HepG2 (cell line): ENCODE measurements around the gene FER1L5. TPM values are rescaled to one million over a fixed set of nuclear protein-coding genes. Genes with fewer than 3 reads are reported as not detected.
A peak's percentile ranks its signal among the peaks of the same experiment; 100 is the strongest.

Experiments
- ARID4A ChIP-seq: sonication (generic); formaldehyde crosslinking; IDR thresholded peaks from 2 replicates; pipeline ENCODE4 v1.5.0; 2020; ENCODE audit warnings: mild to moderate bottlenecking, missing genetic modification reagents, borderline replicate concordance
- ATF3 ChIP-seq: sonication (generic); formaldehyde crosslinking; IDR thresholded peaks from 2 replicates; pipeline ENCODE4 v1.4.0; 2020; ENCODE audit warnings: missing genetic modification reagents
- ATF4 ChIP-seq, 2 experiments: fragments of 450-650 bp in 1 of 2; sonication (generic) in 1 of 2; formaldehyde crosslinking; IDR thresholded peaks; 2 replicates each; pipeline versions ENCODE4 v1.5.0 to v1.8.0; 2020 to 2022; ENCODE audit warnings: mild to moderate bottlenecking in 1 of 2, missing genetic modification reagents in 1 of 2
- CEBPB ChIP-seq: IDR thresholded peaks from 2 replicates; pipeline ENCODE4 v1.6.1; 2011; ENCODE audit warnings: low read depth, low read length, improper control_type of control experiment, borderline replicate concordance
- FOSL2 ChIP-seq: sonication (generic); formaldehyde crosslinking; IDR thresholded peaks from 2 replicates; pipeline ENCODE4 v1.4.0; 2020; ENCODE audit warnings: missing genetic modification reagents
- GATA4 ChIP-seq: sonication (generic); IDR thresholded peaks from 2 replicates; pipeline ENCODE4 v1.6.1; 2016; ENCODE audit warnings: antibody characterized with exemption, low read depth, borderline replicate concordance
- HNRNPL ChIP-seq: fragments of 200-400 bp; formaldehyde crosslinking; IDR thresholded peaks from 2 replicates; pipeline ENCODE4 v1.6.1; 2017; ENCODE audit warnings: mild to moderate bottlenecking, low read depth, low read length
- JDP2 ChIP-seq: sonication (generic); formaldehyde crosslinking; IDR thresholded peaks from 2 replicates; pipeline ENCODE4 v1.8.1; 2022; ENCODE audit warnings: missing genetic modification reagents, borderline replicate concordance
- KDM1A ChIP-seq: IDR thresholded peaks from 2 replicates; pipeline ENCODE4 v1.6.1; 2016; ENCODE audit warnings: missing compliant biosample characterization
- RNF219 ChIP-seq: sonication (generic); formaldehyde crosslinking; IDR thresholded peaks from 2 replicates; pipeline ENCODE4 v1.5.0; 2020; ENCODE audit warnings: mild to moderate bottlenecking, missing genetic modification reagents
- SIX1 ChIP-seq: sonication (generic); formaldehyde crosslinking; IDR thresholded peaks from 2 replicates; pipeline ENCODE4 v1.4.0; 2020; ENCODE audit warnings: missing genetic modification reagents, borderline replicate concordance
- SMAD9 ChIP-seq: sonication (generic); formaldehyde crosslinking; IDR thresholded peaks from 2 replicates; pipeline ENCODE4 v1.5.1; 2020; ENCODE audit warnings: mild to moderate bottlenecking, missing genetic modification reagents
- SP140L ChIP-seq: sonication (generic); formaldehyde crosslinking; IDR thresholded peaks from 2 replicates; pipeline ENCODE4 v1.4.0; 2020; ENCODE audit warnings: missing genetic modification reagents, borderline replicate concordance
- ZBTB43 ChIP-seq: sonication (generic); formaldehyde crosslinking; conservative IDR thresholded peaks from 2 replicates; pipeline ENCODE4 v1.4.0; 2020; ENCODE audit warnings: missing genetic modification reagents
- ZNF605 ChIP-seq: sonication (generic); formaldehyde crosslinking; IDR thresholded peaks from 2 replicates; pipeline ENCODE4 v1.8.0; 2022; ENCODE audit warnings: mild to moderate bottlenecking, missing genetic modification reagents
- ZNF782 ChIP-seq: sonication (generic); formaldehyde crosslinking; IDR thresholded peaks from 2 replicates; pipeline ENCODE4 v1.4.0; 2020; ENCODE audit warnings: missing genetic modification reagents, mild to moderate bottlenecking, borderline replicate concordance
- polyA plus RNA-seq, 8 experiments: library from polyadenylated mRNA; depleted of rRNA in 3 of 8; stranded (reverse) in 7 of 8; unstranded in 1 of 8; fragments of >200 nt; fragmentation: Illumina TruSeq in 4 of 8; extraction: Trizol in 4 of 8; gene quantifications; 2 replicates each; pipeline versions ENCODE4 v1.2.1 to v1.2.3, GENCODE V29; 2011 to 2016; ENCODE audit warnings: low read depth in 4 of 8, missing spikeins in 1 of 8, mixed read lengths in 1 of 8; ENCODE audit not compliant: insufficient read depth in 1 of 8
- total RNA-seq, 5 experiments: library from RNA; depleted of rRNA; stranded (reverse); fragments of >200 nt; fragmentation: Illumina TruSeq; extraction: Trizol; gene quantifications; 2 replicates each; pipeline ENCODE4 v1.2.3, GENCODE V29; 2016; ENCODE audit warnings: low read depth in 1 of 5

Gene FER1L5
- total and polyA plus RNA-seq, 2 of the 13 experiments (the other 11 are each of a cell fraction or from before 2014, with no cell fraction given) = 0.02 to 0.08 TPM

GRCh38 chr2:96631804-96632435 is 10.6 kb upstream of the FER1L5 start (continued):
- TF ChIP-seq ZBTB43 (CRISPR knock-in tag) (no peak), CEBPB (peak; percentile 45; the same call in 1 of the 2 replicates), ATF4 (CRISPR knock-in tag; IDR thresholded peaks at IDR 0.05) (peak in 1 of 2 experiments; percentile 70; a peak in 2 of 4 replicates), ZNF605 (CRISPR knock-in tag) (no peak), HNRNPL (no peak), ARID4A (CRISPR knock-in tag) (no peak), JDP2 (CRISPR knock-in tag) (no peak), FOSL2 (CRISPR knock-in tag) (peak; percentile 36; the same call in 1 of the 2 replicates), ATF3 (CRISPR knock-in tag) (0 out of 2 replicates have a peak, but pooled peaks have one; percentile 35), SP140L (CRISPR knock-in tag) (no peak), SIX1 (CRISPR knock-in tag) (no peak), ZNF782 (no peak), KDM1A (CRISPR knock-in tag) (no peak), SMAD9 (CRISPR knock-in tag) (no peak), GATA4 (no peak), RNF219 (CRISPR knock-in tag) (no peak)
